HG02885 (cell line): ENCODE data around the gene RIOX2.
A peak's percentile ranks its signal among the peaks of the same experiment; 100 is the strongest.
"Not testable (repeated sequence)": the region's sequence is repeated elsewhere in the genome, so short reads cannot be mapped to it uniquely, and the experiment has no call there.

Experiments
- ATAC-seq: cut with Tn5 transposase; IDR thresholded peaks from one replicate; pipeline ENCODE4 v1.9.1; 2021; ENCODE audit warnings: mild to moderate bottlenecking; ENCODE audit not compliant: unreplicated experiment, poor library complexity

Gene RIOX2

DNA sequence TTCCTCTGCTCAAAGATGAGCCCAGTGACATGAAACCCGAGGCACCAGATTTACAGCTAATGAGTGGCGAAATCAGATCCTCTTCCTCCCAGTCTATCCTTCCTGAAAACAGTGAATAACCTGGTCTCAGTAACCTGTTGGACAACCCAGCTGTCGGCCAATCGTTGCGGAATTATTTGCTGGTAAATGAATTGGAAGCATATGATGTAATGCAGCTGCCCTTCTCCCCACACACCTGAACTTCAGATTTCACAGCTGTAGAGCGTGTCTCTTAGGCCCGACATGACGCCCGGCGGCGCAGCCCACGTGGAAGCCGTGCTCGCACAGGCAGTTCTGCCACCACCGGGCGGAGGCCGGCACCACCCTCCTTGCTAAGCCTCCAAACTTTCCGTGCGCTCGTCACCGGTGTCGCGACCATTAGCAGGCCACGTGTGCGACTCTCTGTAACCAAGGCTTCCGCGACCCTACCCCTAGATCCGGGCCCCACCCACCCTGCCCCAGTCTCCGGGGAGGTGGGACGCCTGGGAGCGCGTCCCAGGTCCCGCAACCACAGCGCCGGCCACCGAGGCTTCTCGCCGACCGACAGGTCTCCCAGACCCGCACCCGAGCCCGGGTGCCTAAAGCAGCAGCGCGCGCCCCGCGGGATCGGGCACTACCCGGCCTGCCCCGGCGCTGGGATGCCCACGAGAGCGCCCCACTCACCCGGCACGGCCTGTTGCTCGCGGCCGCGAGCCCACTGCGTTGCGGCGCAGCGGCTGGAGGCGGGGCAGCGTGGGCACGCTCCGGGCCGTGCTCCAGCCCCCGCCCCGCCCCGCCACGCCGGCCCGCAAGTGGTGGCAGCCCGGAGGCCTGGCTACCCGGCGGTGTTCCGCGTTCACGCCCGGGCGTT is at the start of gene RIOX2:
Gene RIOX2, minus strand, starts transcription at position 753 of the 889 bp plus-strand sequence. CDS start 4,838 bp downstream, outside the sequence.
- peak; percentile 89 for ATAC-seq

DNA sequence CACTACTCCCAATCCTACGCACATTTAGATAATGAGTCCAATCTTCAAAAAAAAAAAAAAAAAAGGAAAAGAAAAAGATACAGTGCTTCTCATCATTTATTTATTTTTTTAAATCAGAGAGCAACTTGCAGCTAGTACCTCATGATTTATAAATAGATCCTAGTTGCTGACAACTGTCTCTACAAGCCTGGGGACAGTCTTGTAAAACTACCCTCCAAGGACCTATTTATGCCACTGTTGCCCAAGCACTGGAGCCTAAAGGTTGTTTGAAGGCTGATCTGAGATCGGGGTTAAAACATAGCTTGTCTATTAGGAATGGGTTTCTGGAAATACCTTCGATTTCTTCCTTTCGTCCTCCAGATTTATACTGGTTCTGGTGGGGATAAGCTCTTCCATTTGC is 48.2 kb upstream of the RIOX2 start:
- no peak for ATAC-seq

DNA sequence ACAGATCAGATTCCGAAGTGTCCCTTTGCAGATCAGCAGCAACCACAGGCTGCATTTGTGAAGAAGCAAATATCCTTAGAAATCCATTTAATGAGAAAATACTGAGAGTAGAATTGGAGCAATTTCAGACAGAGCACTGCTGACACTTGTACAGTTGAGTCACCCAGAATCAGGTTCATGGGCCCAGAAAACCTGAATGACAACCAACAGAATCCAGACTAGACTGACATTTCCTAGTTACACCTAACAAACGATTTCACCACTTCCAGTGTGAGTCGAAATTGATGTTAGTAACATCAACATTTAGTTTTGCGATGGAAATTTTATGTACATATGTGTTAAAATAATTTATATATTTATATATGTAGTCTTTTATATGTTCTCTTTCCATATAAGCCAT is 46.1 kb upstream of the RIOX2 start:
- no peak for ATAC-seq

DNA sequence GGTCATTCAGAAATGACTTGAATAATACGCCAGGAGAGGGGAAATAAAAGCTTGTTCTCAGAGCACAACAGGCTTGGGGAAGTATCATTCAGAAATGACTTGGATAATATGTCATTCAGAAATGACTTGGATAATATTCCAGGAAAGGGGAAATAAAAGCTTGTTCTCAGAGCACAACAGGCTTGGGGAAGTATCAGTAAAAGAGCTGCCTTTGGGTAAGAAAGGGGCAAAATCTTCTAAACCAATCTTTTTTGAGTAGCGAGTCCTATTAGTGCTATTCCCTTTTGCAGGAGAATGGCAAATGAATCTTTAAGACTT is 42.0 kb upstream of the RIOX2 start:
- no peak for ATAC-seq

DNA sequence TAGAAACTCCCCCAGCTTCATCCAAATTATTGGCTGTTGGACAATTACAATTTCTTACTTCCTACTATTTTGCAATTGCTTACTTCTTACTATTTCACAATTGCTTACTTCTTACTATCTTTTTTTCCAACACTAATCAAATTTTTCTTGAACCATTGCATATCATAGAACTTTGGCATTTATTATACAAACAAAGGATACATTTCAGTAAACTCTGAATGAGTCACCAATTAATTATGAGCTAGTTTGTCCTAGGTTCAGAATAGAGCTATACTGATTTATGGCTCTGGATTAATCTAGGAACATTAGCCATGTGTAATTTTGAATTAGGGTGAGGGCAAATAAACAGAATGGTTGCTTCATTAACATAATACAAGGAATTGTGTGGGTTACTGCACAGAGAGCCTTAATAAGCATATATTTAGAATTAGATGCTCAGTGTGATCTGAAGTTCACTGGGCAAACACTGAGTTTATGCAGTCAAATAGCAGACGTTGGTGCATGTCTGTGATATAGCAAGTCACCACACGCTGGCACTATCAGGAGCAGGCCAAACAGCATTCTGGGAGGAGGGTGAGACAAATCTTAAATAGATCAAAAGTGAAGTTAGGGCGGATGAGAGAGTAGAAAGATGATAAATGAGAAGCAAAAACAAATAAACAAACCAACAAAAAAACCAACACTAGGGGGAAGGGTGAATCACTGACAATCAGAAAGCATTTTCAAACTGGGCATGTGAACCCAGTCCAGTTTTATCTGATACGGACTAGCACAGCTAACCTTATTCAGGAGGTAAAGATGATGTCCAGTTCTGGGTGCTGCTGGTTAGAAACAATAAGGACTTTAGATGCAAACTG is 41.4 kb upstream of the RIOX2 start:
- ATAC-seq = no peak

DNA sequence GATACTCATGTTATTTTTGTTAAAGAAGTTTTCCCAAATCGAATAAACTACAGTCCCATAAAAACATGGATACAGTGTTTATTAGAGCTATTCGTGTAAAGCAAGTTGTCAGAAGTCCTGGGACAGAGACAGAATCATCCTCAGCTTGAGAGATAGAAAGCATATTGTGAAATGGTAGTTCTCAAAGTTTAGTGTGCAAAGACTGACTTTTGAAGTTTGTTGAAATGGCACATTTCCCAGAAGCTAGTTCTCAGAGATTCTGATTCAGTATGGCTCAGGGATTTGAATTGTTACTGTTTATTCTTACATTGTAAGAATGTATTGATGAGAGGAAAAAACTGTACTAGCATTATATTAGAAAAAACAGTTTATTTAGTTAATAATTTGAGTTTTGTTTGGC is 40.7 kb upstream of the RIOX2 start:
- ATAC-seq = no peak

DNA sequence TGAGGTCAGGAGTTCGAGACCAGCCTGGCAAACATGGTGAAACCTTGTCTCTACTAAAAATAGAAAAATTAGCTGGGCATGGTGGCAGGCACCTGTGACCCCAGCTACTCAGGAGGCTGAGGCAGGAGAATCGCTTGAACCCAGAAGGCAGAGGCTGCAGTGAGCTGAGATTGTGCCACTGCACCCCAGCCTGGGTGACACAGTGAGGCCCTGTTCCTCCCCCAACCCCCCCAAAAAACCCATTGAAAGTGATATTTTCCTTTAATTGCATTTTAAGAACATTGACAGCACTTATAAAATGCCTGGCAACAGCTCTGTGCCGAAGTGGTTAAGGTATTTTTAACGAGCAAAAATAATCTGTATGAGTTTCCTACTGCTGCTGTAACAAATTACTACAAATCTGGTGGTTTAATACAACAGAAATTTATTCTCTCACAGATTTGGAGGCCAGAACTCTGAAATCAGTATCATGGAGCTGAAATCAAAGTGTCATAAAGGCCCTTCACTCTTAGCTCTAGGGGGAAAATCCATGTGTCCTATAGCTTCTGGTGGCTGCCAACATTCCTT is 38.7 kb upstream of the RIOX2 start:
- ATAC-seq = not testable (repeated sequence)

DNA sequence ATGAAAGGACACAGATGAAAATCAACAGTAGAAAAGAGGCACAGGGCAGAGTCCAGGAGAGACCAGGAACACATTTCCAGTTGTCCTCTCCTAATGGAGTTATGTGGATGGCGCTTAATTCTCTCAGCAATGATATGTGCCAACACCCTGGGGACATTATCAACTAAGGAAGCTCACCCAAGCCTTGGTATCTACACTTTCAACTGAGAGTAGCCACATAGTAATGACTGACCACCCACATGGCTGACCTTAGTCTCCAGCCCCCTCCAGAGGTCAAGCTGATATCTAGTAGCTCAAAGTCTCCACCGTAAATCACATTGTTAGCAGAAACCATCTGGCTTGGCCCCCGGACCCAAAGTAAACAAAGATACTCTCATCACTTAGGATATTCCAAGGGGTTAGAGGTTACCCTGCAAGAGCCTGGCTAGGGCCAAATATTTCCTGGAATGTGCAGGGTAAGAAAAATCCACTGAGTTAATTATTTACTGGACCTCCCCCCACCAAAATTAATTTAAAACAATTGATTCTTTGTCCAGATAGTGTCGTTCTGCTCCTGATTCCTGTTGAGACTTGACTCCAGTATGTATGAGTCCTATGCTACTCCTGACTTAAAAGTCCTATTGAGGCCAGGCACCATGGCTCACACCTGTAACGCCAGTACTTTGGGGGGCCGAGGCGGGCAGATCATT is 38.1 kb upstream of the RIOX2 start:
- no peak for ATAC-seq

DNA sequence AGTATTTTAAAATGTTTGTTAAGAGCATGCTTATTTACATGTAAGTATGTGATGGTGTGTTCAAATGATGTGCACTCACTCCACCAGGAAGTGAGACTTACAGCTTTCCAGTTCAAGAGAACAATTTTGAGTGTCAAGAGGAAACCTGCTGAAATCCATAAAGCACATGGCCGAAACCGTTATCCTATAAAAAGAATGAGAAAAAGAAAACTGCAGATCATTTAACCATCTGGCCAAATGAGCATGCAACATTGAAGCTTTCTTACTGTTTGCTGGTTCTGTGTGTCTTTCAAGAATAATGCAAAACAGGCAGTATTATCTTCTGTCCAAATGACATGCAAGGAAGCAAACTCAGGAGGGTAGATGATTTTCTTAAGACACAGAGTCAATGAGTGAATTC is 36.6 kb upstream of the RIOX2 start:
- ATAC-seq = peak; percentile 76

DNA sequence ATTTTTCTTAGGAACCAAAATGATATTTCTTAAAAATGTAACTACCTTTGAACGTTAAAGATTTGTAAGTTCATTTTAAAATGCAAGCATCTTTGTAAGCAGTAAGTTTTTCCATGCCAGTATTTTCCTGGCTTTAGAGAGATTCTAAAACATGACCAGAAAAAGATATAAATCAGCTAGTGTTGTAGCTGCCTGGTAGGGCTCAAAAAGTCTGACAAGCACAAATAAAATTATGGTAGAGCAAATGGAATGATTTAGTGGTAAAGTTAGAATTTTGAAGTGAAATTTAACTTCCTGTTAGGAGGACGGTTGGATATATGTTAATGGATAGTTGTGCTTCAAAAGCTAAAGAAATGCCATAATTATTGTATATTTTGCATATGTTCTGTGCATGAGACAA is 33.2 kb upstream of the RIOX2 start:
- ATAC-seq = no peak

DNA sequence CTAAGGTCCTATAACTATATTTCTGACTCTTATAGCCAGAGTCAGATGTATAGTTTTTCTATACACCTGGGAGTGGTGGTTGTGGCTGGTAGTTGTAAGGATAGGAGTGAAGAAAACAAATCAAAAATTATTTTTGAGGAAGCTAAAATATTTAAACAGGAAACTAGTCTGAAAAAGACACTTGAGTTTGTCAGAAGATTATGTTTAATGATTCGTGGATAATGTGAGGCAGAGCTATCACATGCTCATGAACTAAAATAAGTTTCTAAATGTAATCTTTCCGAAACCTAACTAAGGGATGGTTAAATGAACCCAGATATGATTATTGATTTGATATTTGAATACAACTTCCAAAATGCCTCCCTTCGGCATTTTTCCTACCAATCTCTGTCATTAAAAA is 32.5 kb upstream of the RIOX2 start:
- ATAC-seq = no peak

DNA sequence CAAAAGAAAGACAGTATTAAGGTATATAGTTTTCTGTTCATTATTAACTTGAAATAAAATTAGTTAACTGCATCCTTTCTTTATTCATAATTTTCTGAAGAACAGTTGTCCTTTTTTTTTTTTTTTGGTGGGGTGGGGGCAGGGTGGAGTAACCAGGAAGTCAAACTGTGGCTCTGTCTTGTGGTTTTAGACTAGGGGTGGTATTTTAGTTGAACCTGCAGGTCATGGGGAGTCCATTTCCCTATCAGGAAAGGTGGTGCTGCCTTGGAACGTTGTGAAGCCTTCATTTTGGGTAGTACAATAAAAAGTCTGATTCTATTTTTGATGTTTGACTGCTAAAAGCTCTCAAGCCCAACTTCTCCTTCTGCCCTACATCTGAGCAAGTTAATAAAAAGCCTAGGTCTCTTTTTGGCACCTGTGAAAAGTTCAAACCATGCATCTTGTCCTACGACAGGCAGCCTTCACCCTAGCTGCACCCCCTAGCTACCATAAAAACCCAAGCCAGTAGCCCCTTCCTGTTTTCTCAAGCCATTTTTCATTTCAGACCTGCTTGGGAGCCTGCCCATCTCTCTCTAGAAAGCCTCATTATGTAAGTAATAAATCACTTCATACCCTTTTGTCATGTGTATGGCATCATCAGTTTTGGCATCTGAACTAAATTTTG is 31.2 kb upstream of the RIOX2 start:
- no peak for ATAC-seq

DNA sequence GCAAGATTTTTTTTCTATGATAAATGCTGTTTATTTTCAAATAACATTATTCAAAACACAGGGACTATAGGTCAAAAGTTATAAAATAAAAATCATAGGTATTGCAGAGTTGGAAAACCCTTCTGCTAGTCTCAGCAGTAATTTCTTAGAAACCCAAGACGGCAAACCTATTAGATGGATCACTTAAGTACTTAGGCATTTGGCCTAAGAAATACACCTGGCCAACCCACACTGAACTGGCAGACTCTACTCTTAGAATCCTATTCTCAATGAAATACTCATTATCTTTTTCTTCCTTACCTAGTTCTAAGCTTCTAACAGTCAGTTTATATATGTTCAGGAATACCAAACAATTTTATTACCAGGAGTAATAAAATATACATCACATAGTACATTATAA is 30.5 kb upstream of the RIOX2 start:
- ATAC-seq = no peak

DNA sequence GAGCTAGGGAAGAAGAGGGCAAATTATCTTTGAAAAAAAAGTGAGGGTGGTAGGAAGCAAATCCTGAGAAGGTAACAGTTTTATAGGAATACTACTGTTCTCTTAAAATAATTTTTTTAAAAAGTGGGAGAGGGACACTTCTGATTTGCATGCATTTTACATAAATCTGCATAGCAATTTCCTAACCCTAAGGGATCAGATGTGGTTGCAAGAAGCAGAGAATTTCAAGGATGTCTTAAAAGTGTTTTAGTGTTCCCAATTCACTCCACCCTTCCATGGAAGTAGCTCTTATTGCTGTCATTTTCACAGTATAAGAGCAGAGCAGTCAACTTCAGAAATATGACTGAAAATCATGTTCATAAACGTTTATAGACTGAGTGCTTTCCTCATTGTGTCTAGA is 27.8 kb upstream of the RIOX2 start:
- ATAC-seq = no peak

DNA sequence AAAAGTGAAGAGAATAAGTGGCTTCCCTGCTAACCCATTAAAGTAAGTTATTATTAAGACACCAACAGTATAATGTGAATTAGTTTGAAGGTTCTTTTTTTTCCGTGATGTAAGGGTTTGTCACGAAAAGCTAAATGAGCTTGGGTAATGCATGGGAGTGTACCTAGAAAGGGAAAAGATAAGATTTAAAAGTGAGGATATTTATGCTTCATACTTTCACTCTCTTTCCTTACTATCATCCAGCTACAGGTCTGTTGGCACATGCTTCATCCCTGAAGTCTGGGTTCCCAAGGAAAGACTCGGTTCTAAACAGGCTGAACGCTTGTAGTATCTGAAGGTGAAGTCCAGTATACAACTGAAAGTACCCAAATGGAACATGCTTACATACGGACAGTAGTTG is 26.9 kb upstream of the RIOX2 start:
- ATAC-seq = no peak

DNA sequence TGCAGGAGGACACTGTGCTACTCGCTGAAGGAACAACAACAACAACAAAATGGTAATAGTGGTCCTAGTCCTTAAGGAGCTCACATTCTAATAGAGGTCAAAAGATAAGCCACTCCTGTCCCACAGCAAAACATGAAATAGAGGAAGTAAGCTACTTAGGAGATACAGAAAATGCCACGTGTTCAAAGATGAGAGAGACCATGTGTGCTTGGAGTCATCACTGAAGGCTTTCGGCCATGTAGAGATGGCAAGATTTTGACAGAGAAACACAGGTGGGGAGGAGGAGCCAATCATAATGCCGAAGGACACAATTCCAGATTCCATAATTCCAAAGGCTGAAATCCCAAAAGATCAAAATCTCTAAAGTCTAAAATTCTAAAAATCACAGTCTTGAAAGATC is 24.8 kb upstream of the RIOX2 start:
- ATAC-seq = no peak

DNA sequence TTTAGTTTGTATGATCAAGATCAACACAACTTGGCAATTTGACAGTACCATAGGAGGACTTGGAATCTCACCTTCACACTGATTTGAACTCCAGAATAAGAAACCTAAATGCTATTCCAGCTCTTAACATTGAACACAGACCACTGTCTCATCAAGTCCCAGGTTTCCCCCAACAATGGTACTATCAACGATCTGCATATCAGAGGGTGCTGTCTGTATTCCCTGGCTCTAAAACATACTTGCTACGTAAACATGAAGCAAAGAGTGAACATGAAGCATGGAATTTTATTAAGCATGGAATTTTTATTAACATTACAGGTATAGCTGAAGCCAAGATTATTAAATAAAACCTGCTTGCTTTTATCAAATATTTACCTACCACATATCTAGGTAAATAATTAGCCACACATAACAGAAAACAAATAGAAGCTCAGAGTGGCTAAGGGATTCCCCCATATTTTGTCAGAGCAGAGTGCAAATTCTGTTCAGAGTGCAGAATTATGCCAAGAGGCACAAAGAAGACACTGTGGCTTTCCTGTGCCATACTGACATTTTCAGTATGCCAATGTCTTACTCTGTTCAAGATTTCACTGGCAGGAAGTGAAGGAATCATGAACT is 22.2 kb upstream of the RIOX2 start:
- no peak for ATAC-seq

DNA sequence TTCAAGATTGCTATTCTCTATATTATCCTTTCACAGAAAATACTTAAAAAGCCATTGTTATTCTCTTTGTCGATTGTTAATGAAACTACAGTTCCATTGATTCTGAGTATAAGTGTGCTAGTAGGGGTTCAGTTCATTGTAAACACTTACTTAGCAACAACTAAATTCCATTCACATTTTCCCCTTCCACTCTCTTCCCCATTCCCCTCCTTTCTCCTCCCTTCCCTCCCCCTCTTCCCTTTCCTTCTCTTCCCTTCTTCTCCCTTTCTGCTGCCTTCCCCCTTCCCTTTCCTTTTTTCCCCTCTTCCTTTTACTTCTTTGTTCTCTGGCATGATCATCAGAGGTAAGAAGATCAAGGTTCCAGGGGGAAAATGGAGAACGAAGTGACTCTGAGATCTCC is 21.3 kb upstream of the RIOX2 start:
- no peak for ATAC-seq

DNA sequence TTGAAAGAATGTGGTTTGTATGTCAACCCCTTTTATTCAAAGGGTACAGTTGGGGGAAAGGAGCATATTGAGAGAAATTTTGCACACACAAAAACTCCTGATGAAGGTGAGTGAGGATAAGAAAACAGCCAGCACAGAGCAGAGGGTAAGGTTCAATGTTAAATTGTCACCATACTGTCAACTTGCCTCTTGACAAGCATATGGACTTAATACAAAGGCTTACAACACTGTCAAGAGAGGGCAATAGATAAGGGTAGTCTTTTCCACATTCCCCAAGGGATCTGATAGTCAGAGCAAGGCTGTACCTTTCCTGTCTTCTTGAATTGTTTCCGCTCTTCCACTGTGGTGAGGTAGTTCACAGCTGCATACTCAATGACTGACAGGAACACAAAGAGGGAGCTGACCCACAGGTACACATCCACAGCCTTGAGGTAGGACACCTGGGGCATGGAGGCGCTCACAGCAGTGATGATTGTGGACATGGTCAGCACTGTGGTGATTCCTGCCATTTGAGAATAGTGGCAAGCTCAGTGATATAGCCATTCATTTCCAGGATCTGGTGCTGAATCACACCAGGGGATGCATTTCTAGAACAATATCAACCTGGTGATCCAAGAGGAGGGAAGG is 20.4 kb upstream of the RIOX2 start:
- no peak for ATAC-seq
